ENCODE data around the gene DNAJC6.

The DNAJC6 gene

GRCh38 chr1:65412256-65412983 is 103.1 kb downstream of the DNAJC6 start:
- DNase-seq = no peak

- DNase-seq = no peak
Measured at GRCh38 chr1:65412984-65413375, 103.6 kb downstream of the DNAJC6 start.

GRCh38 chr1:65414538-65414937 is 105.2 kb downstream of the DNAJC6 start:
- no peak for DNase-seq

GRCh38 chr1:65416767-65417166 is 107.4 kb downstream of the DNAJC6 start:
- DNase-seq = no peak

- DNase-seq = no peak
Measured at GRCh38 chr1:65417729-65418128, 108.4 kb downstream of the DNAJC6 start.

GRCh38 chr1:65418522-65419185 is 109.3 kb downstream of the DNAJC6 start:
- DNase-seq = no peak

- peak; percentile 98 for DNase-seq
Measured at GRCh38 chr1:65419681-65420589, 110.6 kb downstream of the DNAJC6 start.

- DNase-seq = no peak
Measured at GRCh38 chr1:65420590-65421350, 111.4 kb downstream of the DNAJC6 start, which contains the start of the genes LEPR and LEPROT. Gene LEPR, plus strand, starts transcription at chr1:65420668. Its CDS starts 144,898 bp downstream, at chr1:65565566. Gene LEPROT, plus strand, starts transcription at chr1:65420668. Its CDS starts 57 bp downstream, at chr1:65420725.

- peak; percentile 8 for DNase-seq
Measured at GRCh38 chr1:65421351-65422025, 112.1 kb downstream of the DNAJC6 start.

GRCh38 chr1:65422241-65423203 is 113.2 kb downstream of the DNAJC6 start:
- no peak for DNase-seq

- DNase-seq = peak; percentile 15
Measured at GRCh38 chr1:65423884-65424572, 114.7 kb downstream of the DNAJC6 start.

GRCh38 chr1:65424573-65424889 is 115.2 kb downstream of the DNAJC6 start:
- no peak for DNase-seq

- DNase-seq = no peak
Measured at GRCh38 chr1:65425006-65425405, 115.7 kb downstream of the DNAJC6 start.

- no peak for DNase-seq
Measured at GRCh38 chr1:65425697-65426096, 116.4 kb downstream of the DNAJC6 start.

GRCh38 chr1:65429078-65429477 is 119.7 kb downstream of the DNAJC6 start:
- no peak for DNase-seq

- DNase-seq = no peak
Measured at GRCh38 chr1:65429806-65430205, 120.5 kb downstream of the DNAJC6 start.

GRCh38 chr1:65431111-65431705 is 121.9 kb downstream of the DNAJC6 start:
- DNase-seq = peak; percentile 39

- no peak for DNase-seq
Measured at GRCh38 chr1:65432918-65433317, 123.6 kb downstream of the DNAJC6 start.

GRCh38 chr1:65434255-65434654 is 124.9 kb downstream of the DNAJC6 start:
- DNase-seq = no peak

- DNase-seq = no peak
Measured at GRCh38 chr1:65434760-65435159, 125.4 kb downstream of the DNAJC6 start.

Measured in CD4-positive, alpha-beta T cell treated with Interleukin-4 for 4 hours (primary cell).